GM12891 (cell line): Measurements from ENCODE around the gene SND1.
A peak's percentile ranks its signal among the peaks of the same experiment; 100 is the strongest.

ENCODE experiments used
- DNase-seq: peaks from one replicate; pipeline ENCODE4 v3.0.0; 2011; ENCODE audit warnings: low spot score; ENCODE audit not compliant: insufficient read length
- FAIRE-seq: peaks from 2 replicates; lab custom pipeline; 2011; peaks lifted over from hg19 to GRCh38; lab: Jason Lieb, UNC
- PAX5 ChIP-seq: IDR thresholded peaks from 2 replicates; pipeline ENCODE4 v1.6.1; 2011; ENCODE audit warnings: low read length, moderate library complexity, mild to moderate bottlenecking; ENCODE audit not compliant: insufficient read depth, severe bottlenecking
- POLR2A ChIP-seq: IDR thresholded peaks from 2 replicates; pipeline ENCODE4 v1.6.1; 2011; ENCODE audit warnings: low read depth, low read length, control low read depth
- POLR2AphosphoS5 ChIP-seq: IDR thresholded peaks from 2 replicates; pipeline ENCODE4 v1.6.1; 2011; ENCODE audit warnings: low read depth, low read length, control low read depth
- POU2F2 ChIP-seq: IDR thresholded peaks from 2 replicates; pipeline ENCODE4 v1.6.1; 2011; ENCODE audit warnings: low read depth, mild to moderate bottlenecking, control low read depth, low read length, moderate library complexity
- SPI1 ChIP-seq: IDR thresholded peaks from 2 replicates; pipeline ENCODE4 v1.6.1; 2011; ENCODE audit warnings: low read depth, low read length, control low read depth
- TAF1 ChIP-seq: IDR thresholded peaks from 2 replicates; pipeline ENCODE4 v1.6.1; 2011; ENCODE audit warnings: low read depth, low read length, control low read depth

Gene SND1

GRCh38 chr7:127704211-127704610, 52.2 kb downstream of the SND1 start:
- FAIRE-seq (no peak), DNase-seq (no peak)
- no peak for TF ChIP-seq SPI1
- TF ChIP-seq PAX5: no peak
- no peak for TF ChIP-seq POU2F2
- TF ChIP-seq TAF1: no peak
- no peak for TF ChIP-seq POLR2AphosphoS5
- TF ChIP-seq POLR2A: no peak

- DNase-seq (no peak), FAIRE-seq (no peak)
- TF ChIP-seq POU2F2: no peak
Observed at GRCh38 chr7:127705461-127705959, 53.5 kb downstream of the SND1 start.

- no peak for FAIRE-seq
- DNase-seq: no peak
- no peak for TF ChIP-seq TAF1
- TF ChIP-seq POU2F2: no peak
- no peak for TF ChIP-seq PAX5
- TF ChIP-seq POLR2AphosphoS5: no peak
- TF ChIP-seq SPI1: no peak
- no peak for TF ChIP-seq POLR2A
Observed at GRCh38 chr7:127706766-127707165, 54.8 kb downstream of the SND1 start.

- TF ChIP-seq POLR2A: no peak
- TF ChIP-seq SPI1: no peak
- no peak for TF ChIP-seq TAF1
- no peak for TF ChIP-seq PAX5
- TF ChIP-seq POU2F2: no peak
- DNase-seq (no peak), FAIRE-seq (no peak)
Observed at GRCh38 chr7:127708201-127708600, 56.2 kb downstream of the SND1 start.

GRCh38 chr7:127708788-127709187, 56.8 kb downstream of the SND1 start:
- DNase-seq (no peak), FAIRE-seq (peak; percentile 63)
- TF ChIP-seq POLR2A: no peak
- no peak for TF ChIP-seq PAX5
- TF ChIP-seq SPI1: no peak
- no peak for TF ChIP-seq POLR2AphosphoS5
- TF ChIP-seq POU2F2: no peak
- no peak for TF ChIP-seq TAF1

- DNase-seq (no peak), FAIRE-seq (no peak)
- TF ChIP-seq POLR2AphosphoS5 (no peak), SPI1 (no peak), TAF1 (no peak), POU2F2 (no peak), POLR2A (no peak), PAX5 (no peak)
Observed at GRCh38 chr7:127710635-127711034, 58.6 kb downstream of the SND1 start.

- TF ChIP-seq PAX5: no peak
- no peak for TF ChIP-seq SPI1
- TF ChIP-seq TAF1: no peak
- no peak for TF ChIP-seq POU2F2
- no peak for TF ChIP-seq POLR2AphosphoS5
- no peak for TF ChIP-seq POLR2A
Observed at GRCh38 chr7:127711872-127712271, 59.9 kb downstream of the SND1 start.

GRCh38 chr7:127713006-127713405, 61.0 kb downstream of the SND1 start:
- FAIRE-seq: no peak
- TF ChIP-seq PAX5 (no peak), SPI1 (no peak), TAF1 (no peak), POLR2A (no peak), POLR2AphosphoS5 (no peak), POU2F2 (no peak)
- no peak for DNase-seq

More at GRCh38 chr7:127711872-127712271, 59.9 kb downstream of the SND1 start:
- no peak for FAIRE-seq
- no peak for DNase-seq

GRCh38 chr7:127713758-127714157, 61.8 kb downstream of the SND1 start:
- no peak for DNase-seq

GRCh38 chr7:127715272-127715671, 63.3 kb downstream of the SND1 start:
- FAIRE-seq (no peak), DNase-seq (no peak)
- TF ChIP-seq PAX5 (no peak), POU2F2 (no peak), POLR2AphosphoS5 (no peak), SPI1 (no peak), POLR2A (no peak), TAF1 (no peak)

More at GRCh38 chr7:127713758-127714157, 61.8 kb downstream of the SND1 start:
- no peak for FAIRE-seq
- TF ChIP-seq PAX5 (no peak), POLR2AphosphoS5 (no peak), TAF1 (no peak), POLR2A (no peak), SPI1 (no peak), POU2F2 (no peak)
